Measurements from ENCODE around the gene SLC4A1.

The SLC4A1 gene

DNA sequence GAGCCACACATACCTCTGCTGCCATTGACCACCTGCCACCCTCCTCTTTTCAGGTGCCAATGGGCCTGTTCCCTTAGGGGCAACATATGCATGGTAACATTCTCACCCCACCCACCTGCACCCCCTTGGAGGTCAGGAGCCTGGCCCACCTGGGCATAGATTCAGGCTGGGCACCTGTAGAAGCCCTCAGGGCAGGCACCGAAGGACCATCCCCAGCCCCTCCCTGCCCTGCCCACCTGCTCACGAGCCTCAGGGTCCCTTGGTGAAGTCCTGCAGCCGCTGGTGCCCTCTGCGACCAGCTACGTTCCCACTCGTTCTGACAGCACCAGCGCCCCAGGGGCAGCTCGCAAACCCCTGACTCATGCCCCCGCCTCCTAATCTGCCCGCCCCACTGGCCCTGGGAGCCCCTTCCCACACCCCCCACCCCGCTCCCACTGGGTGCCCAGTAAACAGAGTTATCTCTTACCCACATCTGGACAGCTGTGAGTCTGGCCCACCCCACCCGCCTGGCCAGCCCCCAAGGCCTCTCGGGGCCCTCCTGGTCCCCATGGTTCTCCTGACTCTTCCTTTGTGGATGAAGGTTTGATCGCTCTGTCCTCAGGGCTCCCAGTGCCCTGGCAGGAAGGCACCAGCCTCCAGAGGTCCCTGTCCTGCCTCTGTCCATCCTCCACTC lies at the start of gene SLC4A1:
Gene SLC4A1, minus strand, starts transcription at position 318 of the 673 bp plus-strand sequence. CDS start 5,269 bp downstream, outside the sequence.
- DNase-seq, result no peak

GRCh38 chr17:44317545-44317944 lies 49.6 kb upstream of the SLC4A1 start:
- no peak for DNase-seq

DNA sequence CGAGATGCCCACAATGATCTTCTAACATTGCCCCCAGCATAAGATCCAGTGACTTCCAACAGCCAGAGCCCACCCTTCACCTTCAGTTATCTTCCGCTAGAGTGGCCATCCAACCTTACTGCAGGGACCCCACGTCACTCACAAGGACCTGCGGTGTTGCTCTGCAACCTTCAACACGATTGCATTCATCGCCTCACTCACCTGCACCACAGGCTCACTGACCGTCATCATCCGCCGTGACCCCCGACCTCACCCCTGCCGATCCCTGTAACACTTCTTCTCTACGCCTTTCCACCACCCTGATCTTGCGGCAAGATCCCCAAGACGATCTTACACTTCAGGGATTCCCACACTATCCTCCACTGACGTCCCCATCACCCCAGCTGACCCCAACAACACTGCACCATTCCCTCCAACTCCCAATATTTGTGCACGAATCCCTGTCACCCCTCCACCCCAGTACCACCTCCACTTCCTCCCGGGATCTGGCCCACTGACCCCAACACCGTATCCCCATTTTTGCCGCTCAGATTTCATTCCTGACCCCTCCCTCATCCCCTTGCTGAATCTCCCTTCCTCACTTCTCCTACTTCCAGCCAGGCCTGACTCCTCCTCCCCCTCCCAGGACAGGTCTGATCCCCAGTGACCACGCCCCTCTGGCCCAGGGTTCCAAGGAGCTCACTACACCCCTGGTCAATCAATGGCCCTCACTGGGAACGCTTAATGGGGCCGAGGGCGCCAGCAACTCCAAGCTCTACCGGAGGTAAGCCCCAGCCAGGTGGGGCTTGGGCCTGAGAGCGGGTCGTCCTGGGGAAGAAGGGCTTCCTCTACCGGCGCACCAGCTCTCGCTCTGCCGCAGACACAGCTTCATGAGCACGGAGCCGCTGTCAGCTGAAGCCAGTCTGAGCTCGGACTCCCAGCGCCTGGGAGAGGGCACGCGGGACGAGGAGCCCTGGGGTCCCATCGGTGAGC lies 48.1 kb upstream of the SLC4A1 start:
- no peak for DNase-seq

GRCh38 chr17:44314869-44315661 lies 47.1 kb upstream of the SLC4A1 start:
- no peak for DNase-seq

GRCh38 chr17:44314524-44314868 lies 46.6 kb upstream of the SLC4A1 start:
- no peak for DNase-seq

- DNase-seq, result no peak
Observed at GRCh38 chr17:44314031-44314430, 46.1 kb upstream of the SLC4A1 start.

DNA sequence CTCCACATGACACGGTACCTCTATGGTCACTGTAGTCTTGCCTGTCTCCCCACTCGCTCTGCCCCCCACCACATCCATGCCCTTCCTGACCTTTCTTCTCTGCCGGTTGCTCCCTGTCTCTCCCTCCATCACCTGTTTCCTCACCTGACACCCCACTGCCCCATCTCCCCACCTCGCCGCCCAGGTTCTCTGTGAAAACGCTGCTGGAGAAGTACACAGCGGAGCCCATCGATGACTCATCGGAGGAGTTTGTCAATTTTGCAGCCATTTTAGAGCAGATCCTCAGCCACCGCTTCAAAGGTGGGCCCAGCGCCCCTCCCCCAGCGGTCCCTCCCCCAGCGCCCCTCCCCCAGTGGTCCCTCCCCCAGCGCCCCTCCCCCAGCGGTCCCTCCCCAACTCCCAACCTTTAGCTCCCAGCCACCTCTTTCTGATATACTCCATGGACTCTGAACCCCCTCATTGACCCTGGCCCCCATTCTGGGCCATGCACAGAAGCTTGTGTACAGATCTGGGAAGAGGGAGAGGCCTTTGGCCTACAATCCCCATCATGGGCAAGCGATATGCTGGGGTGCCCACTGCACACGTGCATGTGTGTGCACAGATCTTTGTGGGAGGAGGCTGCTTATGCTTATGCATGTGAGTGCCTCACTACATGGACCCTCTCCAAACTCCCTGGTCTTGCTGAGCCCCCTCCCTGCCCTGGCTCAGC lies 44.6 kb upstream of the SLC4A1 start:
- no peak for DNase-seq

- DNase-seq, result no peak
Observed at GRCh38 chr17:44311562-44312181, 43.7 kb upstream of the SLC4A1 start.

GRCh38 chr17:44310609-44311376 lies 42.9 kb upstream of the SLC4A1 start:
- DNase-seq, result no peak

DNA sequence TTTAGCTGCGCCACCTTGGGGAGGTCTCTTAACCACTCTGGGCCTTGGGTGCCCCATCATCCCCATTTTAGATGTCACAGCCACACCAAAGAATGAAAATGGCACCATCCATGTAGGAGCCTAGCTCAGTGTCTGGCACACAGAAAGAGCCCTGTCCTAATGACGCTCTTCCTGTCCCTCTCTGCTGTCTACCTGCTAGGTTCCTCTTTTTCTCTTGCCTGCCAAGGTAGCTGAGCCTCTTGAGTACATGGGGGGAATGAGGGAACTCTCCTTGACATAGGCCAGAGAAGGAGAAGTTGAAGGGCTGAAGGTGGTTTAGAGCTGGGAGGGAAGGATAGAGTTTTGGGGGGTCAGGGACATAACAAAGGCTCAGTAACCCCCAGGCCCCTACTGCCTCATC lies 42.3 kb upstream of the SLC4A1 start:
- DNase-seq, result no peak

DNA sequence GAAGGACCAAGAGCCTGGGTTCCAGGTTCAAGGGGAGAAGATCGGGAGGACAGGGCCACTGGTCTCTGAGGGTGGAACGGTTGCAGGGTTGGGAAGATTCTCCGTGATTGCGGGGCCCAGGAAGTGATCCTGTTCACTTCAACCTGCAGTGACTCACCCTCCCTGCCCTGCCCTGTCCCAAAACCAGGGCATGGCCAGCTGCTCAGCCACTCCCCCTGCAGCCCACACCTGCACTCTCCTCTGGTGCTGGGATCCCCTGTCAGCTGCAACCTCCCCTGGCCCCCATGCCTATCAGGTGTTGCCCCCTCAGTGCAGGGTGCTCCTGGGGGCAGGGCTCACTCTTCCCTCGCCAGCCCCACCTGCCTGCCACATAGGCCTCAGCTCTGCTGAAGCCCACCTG lies 41.5 kb upstream of the SLC4A1 start:
- no peak for DNase-seq

DNA sequence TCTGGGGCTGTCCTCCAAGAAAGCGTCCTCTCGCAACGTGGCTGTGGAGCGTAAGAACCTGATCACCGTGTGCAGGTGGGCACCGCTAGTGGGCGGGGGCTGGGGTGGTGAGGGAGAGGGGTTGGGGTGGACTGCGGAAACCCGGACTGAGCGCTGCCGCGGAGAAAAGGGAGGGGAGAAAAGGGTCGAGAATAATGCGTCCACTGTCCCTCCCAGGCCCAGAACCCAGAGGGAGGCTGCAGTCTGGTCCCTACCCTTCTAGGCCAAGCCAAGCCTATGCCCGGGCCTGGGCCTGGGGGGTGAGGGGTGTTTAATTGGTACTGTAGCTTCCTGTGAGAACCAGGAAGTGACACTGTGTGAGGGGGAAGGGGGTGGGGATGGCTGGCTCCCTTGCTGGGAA lies 40.9 kb upstream of the SLC4A1 start:
- no peak for DNase-seq

DNA sequence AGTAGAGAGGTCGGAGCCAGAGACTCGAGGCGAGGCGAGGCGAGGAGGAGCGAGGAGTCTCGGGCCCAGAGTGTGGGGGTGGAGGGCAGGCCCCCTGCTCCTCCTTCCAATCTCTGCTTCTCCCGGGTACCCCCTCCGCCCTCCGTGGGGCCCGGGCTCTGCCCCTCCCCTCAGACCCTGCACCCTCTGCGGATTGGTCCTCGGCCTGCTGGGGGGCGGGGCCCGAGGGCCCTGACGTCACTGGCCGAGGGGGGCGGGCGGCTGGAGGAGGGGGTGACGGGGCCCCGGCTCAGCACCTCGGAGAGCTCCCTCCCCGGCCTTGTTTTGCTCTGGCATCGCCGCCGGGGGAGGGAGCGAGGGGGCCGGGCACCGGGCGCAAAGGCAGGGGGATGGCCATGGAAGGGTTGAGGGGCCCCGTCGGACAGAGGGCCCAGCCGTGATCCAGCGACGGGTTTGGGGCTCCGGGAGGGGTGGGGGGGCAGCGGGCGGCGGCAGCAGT lies 40.4 kb upstream of the SLC4A1 start, which contains the start of gene RUNDC3A:
Gene RUNDC3A, plus strand, starts transcription at position 282 of the 499 bp plus-strand sequence. CDS start 232 bp downstream, outside the sequence.
- DNase-seq, result peak; percentile 42 to 73 (median 67)

DNA sequence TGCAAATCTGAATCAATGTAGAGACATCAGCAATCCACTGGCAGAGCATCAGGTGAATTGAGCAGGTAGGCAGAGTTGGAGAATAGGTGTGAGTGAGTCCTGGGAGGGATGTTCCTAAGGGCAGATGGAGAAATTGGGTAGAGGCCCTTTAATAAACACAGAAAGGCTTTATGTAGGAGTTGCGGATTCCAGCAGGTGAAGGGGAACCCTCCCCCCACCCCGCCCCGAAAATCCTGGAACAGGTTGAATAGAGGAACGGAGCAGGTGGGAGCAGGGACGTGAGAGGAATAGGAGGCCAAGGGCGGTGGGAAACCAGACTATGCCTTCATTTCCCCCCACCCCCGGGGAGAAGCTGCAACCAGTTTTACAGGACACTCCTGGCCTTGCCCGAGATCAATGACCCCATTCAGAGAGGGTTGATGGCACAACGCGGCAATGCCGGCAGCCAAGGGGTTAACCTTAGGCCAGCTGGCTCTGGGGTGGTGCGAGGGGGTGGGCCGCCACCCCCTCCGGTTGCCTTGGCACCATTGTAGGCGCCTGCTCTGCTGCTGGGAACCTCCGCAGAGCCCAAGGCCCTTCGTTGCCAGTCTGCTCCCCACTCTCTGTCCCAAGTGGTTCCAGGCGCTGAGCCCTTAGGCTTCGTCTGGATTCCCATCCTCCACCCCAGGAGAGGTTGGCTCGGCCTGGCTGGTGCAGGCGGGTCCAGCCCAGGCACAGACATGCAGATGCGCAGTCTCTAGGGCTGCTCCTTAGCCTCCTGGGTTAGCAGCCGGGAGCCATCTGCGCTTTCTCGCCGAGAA lies 39.7 kb upstream of the SLC4A1 start:
- DNase-seq, result no peak

- no peak for DNase-seq
Observed at GRCh38 chr17:44304651-44305050, 36.7 kb upstream of the SLC4A1 start.

DNA sequence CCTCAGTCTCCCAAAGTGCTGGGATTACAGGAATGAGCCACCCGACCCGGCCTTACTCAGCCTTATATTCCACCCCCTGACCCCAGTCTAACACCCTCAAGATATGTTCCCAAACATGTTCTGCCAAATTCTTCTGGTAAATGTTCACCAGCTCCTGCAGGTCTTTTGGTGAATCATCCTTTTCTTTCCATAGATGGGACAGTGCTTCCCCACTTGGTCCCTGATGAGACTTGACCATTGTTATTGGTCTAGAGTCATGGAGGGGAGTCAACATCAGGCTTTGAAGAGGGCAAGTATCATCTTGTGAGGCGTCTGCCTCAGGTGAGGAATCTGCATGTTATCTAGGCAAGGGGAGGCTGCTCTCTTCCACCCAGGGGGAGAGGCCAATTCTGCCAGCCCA lies 30.0 kb upstream of the SLC4A1 start:
- DNase-seq, result no peak

DNA sequence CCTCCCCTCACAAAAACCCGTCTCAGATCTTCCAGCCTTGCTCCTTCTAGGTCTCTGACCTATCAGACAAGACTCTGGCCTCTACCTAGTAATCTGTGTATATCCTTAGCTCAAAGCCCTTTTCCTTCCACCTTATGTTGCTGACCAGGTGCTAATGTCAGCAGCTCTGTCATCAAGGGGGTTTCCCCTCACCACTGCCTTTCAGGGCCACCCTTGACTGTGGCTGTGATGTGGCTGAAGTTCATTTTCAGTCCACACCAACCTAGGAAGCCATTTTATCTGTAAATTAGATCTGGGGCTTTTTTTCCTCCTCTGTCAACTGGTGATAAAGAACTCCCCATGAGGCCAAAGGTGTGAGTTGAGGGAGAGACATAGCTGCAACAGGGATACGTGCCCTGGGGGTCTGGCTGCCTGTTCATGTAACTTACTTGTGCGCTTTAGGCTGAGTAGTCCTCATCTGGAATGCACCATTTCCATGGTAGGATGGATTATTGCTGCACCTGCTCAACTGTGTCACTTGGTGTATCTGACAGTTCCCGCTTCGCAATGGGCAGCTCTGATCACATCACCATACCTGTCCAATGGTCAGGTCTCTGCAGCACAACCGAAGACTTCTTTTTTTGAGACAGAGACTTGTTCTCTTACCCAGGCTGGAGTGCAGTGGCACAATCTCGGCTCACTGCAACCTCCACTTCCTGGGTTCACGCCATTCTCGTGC lies 25.7 kb upstream of the SLC4A1 start:
- no peak for DNase-seq

- DNase-seq, result no peak
Observed at GRCh38 chr17:44287651-44288050, 19.7 kb upstream of the SLC4A1 start.

DNA sequence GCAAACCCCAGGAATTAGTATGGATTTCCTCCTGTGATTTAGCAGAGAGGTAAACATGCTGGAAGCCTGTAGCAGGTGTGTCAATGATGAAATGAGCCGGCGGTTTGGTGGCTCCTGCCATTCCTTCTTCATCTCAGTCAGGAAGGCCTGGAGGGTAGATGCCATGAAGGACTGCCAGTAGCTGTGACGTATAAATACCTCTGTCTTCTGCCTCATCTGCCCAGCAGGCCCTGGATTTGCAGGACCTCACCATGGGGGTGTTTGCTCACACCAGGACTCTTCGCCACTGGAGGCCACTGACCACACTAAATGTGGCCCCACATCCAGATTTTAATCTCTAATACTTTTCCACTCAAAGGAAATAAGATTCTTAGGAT lies 16.1 kb upstream of the SLC4A1 start:
- DNase-seq, result no peak

All from activated CD4-positive, CD25-positive, alpha-beta regulatory T cell (primary cell).